CD4-positive, CD25-positive, alpha-beta regulatory T cell (primary cell): Measurements from ENCODE around the gene CFAP47. TPM values are rescaled to one million over a fixed set of nuclear protein-coding genes. Genes with fewer than 3 reads are reported as not detected.
"Not testable (repeated sequence)": the region's sequence is repeated elsewhere in the genome, so short reads cannot be mapped to it uniquely, and the experiment has no call there.

ENCODE experiments used
- ATAC-seq, 2 donors: fragments of 150-1000 bp; cut with Tn5 transposase; one replicate each; pipeline ENCODE4 v1.10.0; 2021; ENCODE audit warnings: low read depth in 2 of 2, moderate number of reproducible peaks in 2 of 2, moderate library complexity in 1 of 2
- DNase-seq, 3 donors: peaks; one replicate each; pipeline versions ENCODE4 v3.0.0 to v3.0.0-alpha.2; 2012 to 2022; ENCODE audit warnings: mixed read lengths in 1 of 3
- H3K27ac ChIP-seq: one replicate; pipeline ENCODE4 v1.7.0; 2013; ENCODE audit warnings: mild to moderate bottlenecking, low read length; ENCODE audit not compliant: insufficient read depth, poor library complexity, severe bottlenecking
- H3K27me3 ChIP-seq: one replicate; pipeline ENCODE4 v1.7.0; 2013; ENCODE audit warnings: low read length; ENCODE audit not compliant: control insufficient read depth, insufficient read depth
- H3K36me3 ChIP-seq: one replicate; pipeline ENCODE4 v1.7.0; 2013; ENCODE audit warnings: mild to moderate bottlenecking, low read length, moderate library complexity; ENCODE audit not compliant: control insufficient read depth, insufficient read depth
- H3K4me1 ChIP-seq: 2 replicates; pipeline ENCODE4 v1.7.0; 2013; ENCODE audit warnings: mild to moderate bottlenecking, low read length; ENCODE audit not compliant: insufficient read depth, control insufficient read depth, poor library complexity, severe bottlenecking
- H3K4me3 ChIP-seq: one replicate; pipeline ENCODE4 v1.7.0; 2013; ENCODE audit warnings: low read depth, mild to moderate bottlenecking, low read length, moderate library complexity
- H3K9me3 ChIP-seq, 2 experiments: 1 replicate in 1 of 2; 2 replicates in 1 of 2; pipeline ENCODE4 v1.7.0; 2013; ENCODE audit warnings: low read length in 2 of 2, mild to moderate bottlenecking in 1 of 2, moderate library complexity in 1 of 2; ENCODE audit not compliant: control insufficient read depth in 2 of 2
- H3K27ac Mint-ChIP-seq, 3 donors: one replicate each; pipeline ENCODE4 v1.8.0; 2020 to 2022; ENCODE audit warnings: mild to moderate bottlenecking in 3 of 3, mixed read lengths in 3 of 3, moderate library complexity in 2 of 3
- H3K27me3 Mint-ChIP-seq: one replicate; pipeline ENCODE4 v1.8.0; 2022; ENCODE audit warnings: mild to moderate bottlenecking, mixed read lengths
- H3K36me3 Mint-ChIP-seq: one replicate; pipeline ENCODE4 v1.8.0; 2020; ENCODE audit warnings: mixed read lengths
- H3K4me1 Mint-ChIP-seq, 4 donors: one replicate each; pipeline ENCODE4 v1.8.0; 2020 to 2022; ENCODE audit warnings: mixed read lengths in 4 of 4, mild to moderate bottlenecking in 1 of 4
- H3K4me3 Mint-ChIP-seq, 4 donors: one replicate each; pipeline ENCODE4 v1.8.0; 2020 to 2022; ENCODE audit warnings: mild to moderate bottlenecking in 4 of 4, mixed read lengths in 4 of 4, moderate library complexity in 3 of 4
- H3K9me3 Mint-ChIP-seq, 7 donors: one replicate each; pipeline ENCODE4 v1.8.0; 2020 to 2022; ENCODE audit warnings: mixed read lengths in 7 of 7, mild to moderate bottlenecking in 3 of 7, moderate library complexity in 2 of 7
- polyA plus RNA-seq, 4 donors: library from polyadenylated mRNA; unstranded; fragments of 300-500 nt; fragmentation: Illumina TruSeq; gene quantifications; one replicate each; pipeline ENCODE4 v1.2.3, GENCODE V29; 2021
- total RNA-seq: library from RNA; stranded (reverse); gene quantifications from one replicate; pipeline ENCODE4 v1.2.3, GENCODE V29; 2022

The CFAP47 gene
- total and polyA plus RNA-seq, 5 donors from 2014 or later = not detected

DNA sequence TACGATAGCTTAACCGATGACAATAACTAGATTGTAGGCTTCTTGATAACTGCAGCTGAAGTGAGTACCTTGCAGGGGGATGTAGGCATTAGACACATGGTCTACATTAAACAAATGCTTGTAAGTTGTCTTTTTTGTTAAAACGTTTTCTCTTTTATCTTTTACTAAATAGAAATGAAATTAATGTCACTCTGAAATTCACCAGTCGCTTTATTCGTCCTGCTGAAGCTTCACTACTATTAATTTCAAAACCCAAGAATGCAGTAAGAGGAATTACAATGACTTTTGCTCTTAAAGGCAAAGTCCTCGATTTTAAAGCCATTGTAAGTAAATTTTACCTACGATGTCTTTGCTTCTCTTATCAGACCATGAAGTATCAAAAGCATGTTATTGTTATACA lies 239.7 kb downstream of the CFAP47 start:
- Histone ChIP-seq H3K27me3 (no peaks in the 10 kb centered on the region), H3K9me3 (no peaks in the 10 kb centered on the region), H3K36me3 (no peaks in the 10 kb centered on the region), H3K27ac (no peak overlapping the region), H3K4me3 (no peak overlapping the region), H3K4me1 (no peaks in the 10 kb centered on the region)
- Mint-ChIP-seq H3K36me3 (no peaks in the 10 kb centered on the region), H3K4me3 (no peak overlapping the region), H3K4me1 (no peaks in the 10 kb centered on the region), H3K9me3 (peaks cover 0 to 7% (median 0%) of the 10 kb centered on the region in 7 donors), H3K27me3 (no peaks in the 10 kb centered on the region), H3K27ac (no peak overlapping the region)
- ATAC-seq (no peak), DNase-seq (no peak)

DNA sequence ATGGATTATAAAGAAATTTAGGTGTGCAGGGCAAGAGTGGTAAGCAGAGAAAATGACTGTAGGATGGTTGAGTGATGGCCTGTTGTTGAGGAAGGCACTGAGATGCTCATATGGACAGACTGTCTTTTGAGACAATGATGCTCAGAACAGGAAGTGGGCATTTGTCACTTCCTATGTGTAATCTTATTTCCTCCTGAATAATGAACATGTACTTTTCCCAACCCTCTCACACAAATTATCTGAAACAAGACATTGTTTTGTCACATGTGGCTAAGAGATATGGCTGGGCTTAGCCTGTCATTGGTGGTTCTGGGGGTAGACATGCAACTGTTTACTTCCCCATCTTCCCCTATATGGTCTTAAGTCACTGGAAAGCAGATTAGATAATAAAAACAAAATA lies 240.5 kb downstream of the CFAP47 start:
- no peak overlapping the region for H3K27ac ChIP-seq
- no peaks in the 10 kb centered on the region for H3K4me1 Mint-ChIP-seq
- H3K27me3 ChIP-seq = no peaks in the 10 kb centered on the region
- no peak overlapping the region for H3K27ac Mint-ChIP-seq
- H3K4me1 ChIP-seq = no peaks in the 10 kb centered on the region
- no peaks in the 10 kb centered on the region for H3K36me3 Mint-ChIP-seq
- no peak for ATAC-seq
- H3K4me3 Mint-ChIP-seq = no peak overlapping the region
- H3K36me3 ChIP-seq = no peaks in the 10 kb centered on the region
- no peak overlapping the region for H3K4me3 ChIP-seq
- H3K27me3 Mint-ChIP-seq = no peaks in the 10 kb centered on the region
- peaks cover 0 to 7% (median 0%) of the 10 kb centered on the region in 7 donors for H3K9me3 Mint-ChIP-seq
- no peak for DNase-seq
- H3K9me3 ChIP-seq = no peaks in the 10 kb centered on the region

DNA sequence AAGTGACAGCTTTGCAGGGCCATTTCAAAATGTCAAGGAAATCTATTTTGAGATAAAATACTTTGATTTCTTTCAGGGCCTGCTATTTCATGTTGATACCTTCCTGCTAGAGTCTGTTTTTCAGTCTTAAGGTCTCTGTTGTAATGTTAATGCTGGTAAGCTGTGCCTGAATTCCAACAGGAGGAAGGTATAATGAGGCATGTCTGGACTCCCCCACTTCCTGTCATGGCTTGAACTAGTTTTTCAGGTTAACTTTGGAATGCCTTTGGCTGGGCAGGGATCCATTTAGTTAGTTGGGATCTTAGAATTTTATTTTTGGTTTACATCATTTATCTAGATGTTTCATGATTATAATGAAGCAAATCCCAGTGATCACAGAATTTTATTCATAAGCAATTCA lies 279.0 kb downstream of the CFAP47 start:
- ATAC-seq (no peak), DNase-seq (no peak)
- Mint-ChIP-seq H3K4me3 (no peak overlapping the region), H3K36me3 (no peaks in the 10 kb centered on the region), H3K27me3 (no peaks in the 10 kb centered on the region), H3K9me3 (peaks cover 0 to 6% (median 0%) of the 10 kb centered on the region in 7 donors), H3K27ac (no peak overlapping the region), H3K4me1 (no peaks in the 10 kb centered on the region)
- Histone ChIP-seq H3K27me3 (no peaks in the 10 kb centered on the region), H3K4me1 (no peaks in the 10 kb centered on the region), H3K9me3 (no peaks in the 10 kb centered on the region), H3K4me3 (no peak overlapping the region), H3K27ac (no peak overlapping the region), H3K36me3 (no peaks in the 10 kb centered on the region)

DNA sequence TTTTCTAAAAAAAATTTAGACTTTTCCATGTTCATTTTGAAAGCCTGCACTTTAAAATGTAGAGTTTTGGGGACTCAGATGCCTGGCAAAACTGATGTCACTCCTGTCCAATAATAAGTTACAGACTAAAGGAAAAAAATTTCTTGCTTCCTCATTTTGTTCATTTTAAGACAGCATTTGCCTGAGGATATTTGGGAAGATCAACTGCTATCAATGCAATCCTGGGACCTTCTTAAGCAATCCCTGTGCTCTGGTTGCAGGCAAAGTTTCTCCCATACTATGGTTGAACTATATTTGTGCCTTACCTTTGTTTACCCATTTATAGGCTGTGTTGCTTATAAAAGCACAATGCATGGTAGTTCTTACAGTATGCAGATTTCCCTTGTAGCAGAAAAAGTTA lies 280.4 kb downstream of the CFAP47 start:
- Histone ChIP-seq H3K27ac (no peak overlapping the region), H3K36me3 (no peaks in the 10 kb centered on the region), H3K4me1 (no peaks in the 10 kb centered on the region), H3K4me3 (no peak overlapping the region), H3K27me3 (no peaks in the 10 kb centered on the region), H3K9me3 (no peaks in the 10 kb centered on the region)
- Mint-ChIP-seq H3K4me3 (no peak overlapping the region), H3K27me3 (no peaks in the 10 kb centered on the region), H3K36me3 (no peaks in the 10 kb centered on the region), H3K4me1 (no peaks in the 10 kb centered on the region), H3K9me3 (peaks cover 0 to 6% (median 0%) of the 10 kb centered on the region in 7 donors), H3K27ac (no peak overlapping the region)
- DNase-seq = no peak
- no peak for ATAC-seq

DNA sequence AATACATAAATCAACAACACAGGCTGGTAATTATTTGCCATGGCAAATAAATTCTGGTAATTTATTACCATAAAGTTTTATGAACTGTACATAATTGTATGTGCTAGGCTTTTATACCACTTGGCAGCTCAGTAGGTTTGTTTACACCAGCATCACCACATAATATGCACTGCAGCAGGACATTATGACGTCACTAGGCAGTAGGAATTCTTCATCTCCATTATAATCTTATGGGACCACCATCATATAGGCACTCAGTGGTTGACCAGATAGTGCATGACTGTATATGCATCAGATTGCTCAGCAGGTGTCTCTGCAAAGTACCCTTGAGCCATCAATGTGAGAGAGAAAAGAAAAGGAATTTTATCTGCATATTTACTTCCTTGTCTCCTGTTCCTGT lies 295.4 kb downstream of the CFAP47 start:
- Mint-ChIP-seq H3K4me3 (no peak overlapping the region), H3K27ac (no peak overlapping the region), H3K9me3 (peaks cover 0 to 8% (median 2%) of the 10 kb centered on the region in 7 donors), H3K4me1 (no peaks in the 10 kb centered on the region), H3K27me3 (no peaks in the 10 kb centered on the region), H3K36me3 (no peaks in the 10 kb centered on the region)
- no peaks in the 10 kb centered on the region for H3K27me3 ChIP-seq
- H3K4me1 ChIP-seq = no peaks in the 10 kb centered on the region
- ATAC-seq (no peak), DNase-seq (no peak)
- no peaks in the 10 kb centered on the region for H3K36me3 ChIP-seq
- H3K4me3 ChIP-seq = no peak overlapping the region
- H3K27ac ChIP-seq = no peak overlapping the region
- H3K9me3 ChIP-seq = no peaks in the 10 kb centered on the region

- Histone ChIP-seq H3K4me1 (no peaks in the 10 kb centered on the region), H3K9me3 (no peaks in the 10 kb centered on the region), H3K36me3 (no peaks in the 10 kb centered on the region), H3K27me3 (no peaks in the 10 kb centered on the region), H3K27ac (no peak overlapping the region), H3K4me3 (no peak overlapping the region)
- Mint-ChIP-seq H3K4me1 (no peaks in the 10 kb centered on the region), H3K27ac (no peak overlapping the region), H3K36me3 (no peaks in the 10 kb centered on the region), H3K9me3 (peaks cover 0 to 7% (median 2%) of the 10 kb centered on the region in 7 donors), H3K4me3 (no peak overlapping the region), H3K27me3 (no peaks in the 10 kb centered on the region)
- DNase-seq (no peak), ATAC-seq (no peak)
These were observed 299.3 kb downstream of the CFAP47 start for GRCh38 chrX:36218801-36219200.

- H3K36me3 Mint-ChIP-seq, H3K4me3 Mint-ChIP-seq, H3K4me3 ChIP-seq, H3K27me3 ChIP-seq, DNase-seq, H3K27ac ChIP-seq, H3K4me1 Mint-ChIP-seq, H3K4me1 ChIP-seq, H3K27me3 Mint-ChIP-seq, H3K9me3 ChIP-seq, ATAC-seq, H3K27ac Mint-ChIP-seq, H3K36me3 ChIP-seq, H3K9me3 Mint-ChIP-seq: not testable (repeated sequence)
These were observed 315.4 kb downstream of the CFAP47 start for GRCh38 chrX:36234840-36235528.

DNA sequence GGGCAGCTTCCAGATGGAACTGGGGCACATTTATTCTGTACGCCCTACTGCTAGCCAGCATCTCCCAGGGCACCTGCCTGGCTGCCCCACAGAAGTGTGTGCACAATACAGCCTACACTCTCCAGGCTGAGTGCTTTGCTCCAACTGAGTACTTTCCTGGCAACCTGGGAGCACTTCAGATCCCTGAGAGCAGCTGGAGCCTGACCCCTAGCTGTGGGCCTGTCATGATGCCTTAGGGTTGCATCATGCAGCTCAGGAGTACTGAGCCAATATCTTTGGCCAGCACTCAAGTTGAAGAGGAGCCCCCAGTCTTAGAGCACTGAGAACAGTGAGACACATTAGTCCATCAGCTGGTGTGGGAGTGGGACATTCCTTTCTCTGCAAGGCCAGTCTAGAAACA lies 321.9 kb downstream of the CFAP47 start:
- Mint-ChIP-seq H3K36me3 (no peaks in the 10 kb centered on the region), H3K27ac (no peak overlapping the region)
- no peak for ATAC-seq

More for the DNA sequence above, 321.9 kb downstream of the CFAP47 start:
- peaks cover 0 to 3% of the 10 kb centered on the region in 2 experiments for H3K9me3 ChIP-seq
- H3K27me3 ChIP-seq = no peaks in the 10 kb centered on the region
- no peak for DNase-seq
- no peak overlapping the region for H3K4me3 Mint-ChIP-seq
- no peaks in the 10 kb centered on the region for H3K27me3 Mint-ChIP-seq
- H3K36me3 ChIP-seq = no peaks in the 10 kb centered on the region
- no peaks in the 10 kb centered on the region for H3K4me1 Mint-ChIP-seq
- no peak overlapping the region for H3K27ac ChIP-seq
- H3K4me3 ChIP-seq = no peak overlapping the region
- H3K4me1 ChIP-seq = no peaks in the 10 kb centered on the region
- H3K9me3 Mint-ChIP-seq = peaks cover 0 to 3% (median 1%) of the 10 kb centered on the region in 7 donors
